HEK293T (cell line): ENCODE data around the gene ZNF483.

ENCODE experiments used
- CTCF ChIA-PET: fragments of 350-600 bp; formaldehyde crosslinking; extraction: SDS; loops from one replicate; lab custom pipeline; 2021; ENCODE audit warnings: antibody characterized with exemption, inconsistent platforms; lab: Yijun Ruan, JAX
- POLR2A ChIA-PET: fragments of 350-600 bp; formaldehyde crosslinking; extraction: SDS; loops from one replicate; lab custom pipeline; 2020; ENCODE audit warnings: antibody characterized with exemption, inconsistent platforms; lab: Yijun Ruan, JAX
- DNase-seq: peaks from one replicate; pipeline ENCODE4 v3.0.0; 2012; ENCODE audit warnings: mixed read lengths; ENCODE audit errors: extremely low spot score
- ARNT ChIP-seq: fragments of 450-650 bp; IDR thresholded peaks from 2 replicates; pipeline ENCODE4 v1.6.1; 2017; ENCODE audit warnings: mild to moderate bottlenecking
- BHLHE40 ChIP-seq: fragments of 450-650 bp; IDR thresholded peaks from 2 replicates; pipeline ENCODE4 v1.6.1; 2016; ENCODE audit warnings: mild to moderate bottlenecking, moderate library complexity, borderline replicate concordance
- CTBP1 ChIP-seq: fragments of 450-650 bp; IDR thresholded peaks from 2 replicates; pipeline ENCODE4 v1.6.1; 2016; ENCODE audit warnings: borderline replicate concordance
- ELF4 ChIP-seq: fragments of 450-650 bp; IDR thresholded peaks from 2 replicates; pipeline ENCODE4 v1.6.1; 2017; ENCODE audit warnings: antibody characterized with exemption
- FOXA1 ChIP-seq: fragments of 450-650 bp; IDR thresholded peaks from 2 replicates; pipeline ENCODE4 v1.6.1; 2016; ENCODE audit warnings: mild to moderate bottlenecking
- FOXK2 ChIP-seq: fragments of 450-650 bp; IDR thresholded peaks from 2 replicates; pipeline ENCODE4 v1.6.1; 2016; ENCODE audit warnings: mild to moderate bottlenecking
- FOXM1 ChIP-seq: fragments of 450-650 bp; IDR thresholded peaks from 2 replicates; pipeline ENCODE4 v1.6.1; 2017; ENCODE audit warnings: mild to moderate bottlenecking, borderline replicate concordance
- HDGF ChIP-seq: fragments of 450-650 bp; IDR thresholded peaks from 2 replicates; pipeline ENCODE4 v1.6.1; 2017; ENCODE audit warnings: antibody characterized with exemption, borderline replicate concordance
- L3MBTL2 ChIP-seq: fragments of 450-650 bp; conservative IDR thresholded peaks from 2 replicates; pipeline ENCODE4 v1.6.1; 2016; ENCODE audit warnings: mild to moderate bottlenecking
- LEF1 ChIP-seq: fragments of 450-650 bp; IDR thresholded peaks from 2 replicates; pipeline ENCODE4 v1.6.1; 2017; ENCODE audit warnings: mild to moderate bottlenecking, borderline replicate concordance
- NFRKB ChIP-seq: fragments of 450-650 bp; IDR thresholded peaks from 2 replicates; pipeline ENCODE4 v1.6.1; 2016; ENCODE audit warnings: mild to moderate bottlenecking, moderate library complexity
- SP1 ChIP-seq: fragments of 450-650 bp; IDR thresholded peaks from 2 replicates; pipeline ENCODE4 v1.6.1; 2017
- SUZ12 ChIP-seq: fragments of 450-650 bp; IDR thresholded peaks from 2 replicates; pipeline ENCODE4 v1.6.1; 2016; ENCODE audit warnings: mild to moderate bottlenecking
- TARDBP ChIP-seq: fragments of 450-650 bp; IDR thresholded peaks from 2 replicates; pipeline ENCODE4 v1.6.1; 2016
- ZNF384 ChIP-seq: fragments of 450-650 bp; IDR thresholded peaks from 2 replicates; pipeline ENCODE4 v1.6.1; 2016
- TF ChIP-seq, protein P1 (sequence below): fragments of 450-650 bp; IDR thresholded peaks from 2 replicates; pipeline ENCODE4 v1.6.1; 2016

ZNF483 gene

DNA sequence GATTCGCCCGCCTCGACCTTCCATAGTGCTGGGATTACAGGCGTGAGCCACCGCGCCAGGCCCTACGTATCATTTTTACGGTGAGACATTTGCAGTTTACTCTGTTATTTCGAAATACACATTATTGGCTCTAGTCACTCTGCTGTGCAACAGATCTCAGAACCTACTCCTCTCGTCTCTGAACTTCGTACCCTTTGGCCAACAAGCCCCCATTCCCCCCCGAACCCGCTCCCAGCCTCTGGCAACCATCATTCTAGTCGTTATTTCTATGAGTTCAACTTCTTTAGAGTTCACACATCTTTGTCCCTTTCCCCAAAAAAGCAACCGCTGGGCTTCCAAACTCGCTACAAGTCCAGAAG, 73.7 kb downstream of the ZNF483 start:
- DNase-seq: no peak
- TF ChIP-seq FOXM1 (no peak), SP1 (no peak), SUZ12 (no peak), CTBP1 (no peak), TARDBP (no peak), BHLHE40 (no peak), FOXA1 (no peak), ZNF384 (no peak), FOXK2 (no peak), LEF1 (no peak)
- TF ChIP-seq, protein P1, sequence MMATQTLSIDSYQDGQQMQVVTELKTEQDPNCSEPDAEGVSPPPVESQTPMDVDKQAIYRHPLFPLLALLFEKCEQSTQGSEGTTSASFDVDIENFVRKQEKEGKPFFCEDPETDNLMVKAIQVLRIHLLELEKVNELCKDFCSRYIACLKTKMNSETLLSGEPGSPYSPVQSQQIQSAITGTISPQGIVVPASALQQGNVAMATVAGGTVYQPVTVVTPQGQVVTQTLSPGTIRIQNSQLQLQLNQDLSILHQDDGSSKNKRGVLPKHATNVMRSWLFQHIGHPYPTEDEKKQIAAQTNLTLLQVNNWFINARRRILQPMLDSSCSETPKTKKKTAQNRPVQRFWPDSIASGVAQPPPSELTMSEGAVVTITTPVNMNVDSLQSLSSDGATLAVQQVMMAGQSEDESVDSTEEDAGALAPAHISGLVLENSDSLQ: no peak
- ChIA-PET CTCF (interaction anchor here (0.7 to 1.4 kb wide), 6 partner anchors 14 to 94 kb away, joined by 3 to 10 read pairs (median 5); partner anchors contain the start of gene DNAJC25), POLR2A (interaction anchor here (0.9 to 2.7 kb wide), 5 partner anchors 23 to 115 kb away, joined by 3 to 17 read pairs (median 3); partner anchors contain the start of genes DNAJC25 and ECPAS)

DNA sequence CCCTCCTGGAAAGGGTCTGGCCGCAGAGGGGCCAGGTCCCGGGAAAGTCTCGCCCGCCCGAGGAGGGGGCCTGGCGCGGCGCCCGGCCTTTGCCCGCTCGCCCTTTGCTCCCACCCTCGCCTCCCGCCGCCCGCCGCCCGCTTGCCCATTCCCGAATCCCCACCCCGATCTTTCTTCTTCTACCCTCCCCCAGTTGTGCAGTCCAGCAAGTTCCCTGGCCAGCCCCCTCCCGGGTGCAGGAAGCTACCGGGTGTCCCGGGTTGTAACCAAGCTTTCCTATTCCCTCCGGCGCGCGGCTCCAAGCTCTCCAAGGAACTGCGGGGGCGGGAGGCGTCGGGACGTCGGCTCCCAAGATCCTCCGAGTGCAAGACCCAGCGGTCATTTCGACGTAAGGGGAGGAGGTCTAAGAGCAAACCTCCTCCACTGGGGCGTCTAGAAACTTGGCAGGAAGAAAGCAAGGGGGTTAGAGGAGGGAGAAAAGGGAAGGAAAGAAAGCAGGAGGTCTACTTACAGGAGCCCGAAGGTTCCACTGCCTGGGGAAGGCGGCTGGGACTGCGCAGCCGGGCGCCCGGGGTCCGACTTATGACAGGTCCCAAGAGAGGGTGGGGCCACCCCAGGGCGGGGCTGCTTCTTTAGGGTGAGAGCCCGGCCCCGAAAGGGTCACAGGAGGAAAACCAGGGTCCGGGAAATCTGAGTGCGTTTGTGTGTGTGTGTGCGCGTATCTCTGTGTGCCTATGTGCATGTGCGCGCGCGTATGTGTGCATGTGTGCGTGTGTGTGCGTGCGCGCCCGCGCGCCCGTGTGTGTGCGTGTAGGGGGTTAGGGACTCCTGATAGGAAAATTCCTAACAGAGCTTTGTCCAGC, 74.3 kb downstream of the ZNF483 start, which contains the start of gene PTGR1:
TSS of gene PTGR1 (minus strand) at position 556 of the 863 bp plus-strand sequence. CDS start 2,225 bp downstream, outside the sequence.
- TF ChIP-seq NFRKB: no peak
- no peak for TF ChIP-seq L3MBTL2
- no peak for TF ChIP-seq BHLHE40
- TF ChIP-seq LEF1: no peak
- no peak for TF ChIP-seq FOXK2
- TF ChIP-seq TARDBP: no peak
- no peak for TF ChIP-seq HDGF
- TF ChIP-seq FOXA1: no peak
- ChIA-PET POLR2A (interaction anchor here (0.9 to 2.7 kb wide), 5 partner anchors 22 to 116 kb away, joined by 3 to 17 read pairs (median 3); partner anchors contain the start of genes DNAJC25 and ECPAS), CTCF (interaction anchor here (0.9 kb wide), 1 partner anchor 14 kb away, joined by 3 read pairs; no protein-coding TSS in a partner anchor)
- DNase-seq: no peak

DNA sequence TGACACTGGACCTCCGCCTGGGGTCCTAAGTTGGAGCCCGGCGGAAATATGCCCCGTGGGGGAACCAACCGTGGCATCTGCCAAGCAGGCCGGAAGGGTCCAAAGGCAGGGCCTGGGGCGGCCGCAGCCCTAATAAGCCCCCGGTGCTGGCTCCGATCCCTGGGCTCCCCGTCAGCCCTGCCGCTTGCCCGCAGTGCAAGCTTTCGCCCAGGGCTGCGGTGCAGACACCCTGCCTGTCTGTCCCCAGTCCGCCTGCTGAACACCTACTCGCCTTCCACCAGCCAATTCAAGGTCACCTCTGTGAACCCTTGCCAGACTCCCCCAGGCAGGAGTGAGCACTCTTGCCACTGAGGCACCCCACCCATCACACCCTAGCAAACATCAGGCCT, 75.0 kb downstream of the ZNF483 start:
- CTCF ChIA-PET: no interaction called here
- TF ChIP-seq SUZ12 (no peak), HDGF (no peak), ELF4 (no peak), FOXK2 (no peak), LEF1 (no peak), ARNT (no peak), ZNF384 (no peak), CTBP1 (no peak), BHLHE40 (no peak), SP1 (no peak), L3MBTL2 (no peak), TARDBP (no peak), FOXA1 (no peak), FOXM1 (no peak), NFRKB (no peak)
- TF ChIP-seq, protein P1: no peak
- POLR2A ChIA-PET: interaction anchor here (2.7 kb wide), 1 partner anchor 31 kb away, joined by 17 read pairs; the partner anchor contains the start of gene DNAJC25
- no peak for DNase-seq

DNA sequence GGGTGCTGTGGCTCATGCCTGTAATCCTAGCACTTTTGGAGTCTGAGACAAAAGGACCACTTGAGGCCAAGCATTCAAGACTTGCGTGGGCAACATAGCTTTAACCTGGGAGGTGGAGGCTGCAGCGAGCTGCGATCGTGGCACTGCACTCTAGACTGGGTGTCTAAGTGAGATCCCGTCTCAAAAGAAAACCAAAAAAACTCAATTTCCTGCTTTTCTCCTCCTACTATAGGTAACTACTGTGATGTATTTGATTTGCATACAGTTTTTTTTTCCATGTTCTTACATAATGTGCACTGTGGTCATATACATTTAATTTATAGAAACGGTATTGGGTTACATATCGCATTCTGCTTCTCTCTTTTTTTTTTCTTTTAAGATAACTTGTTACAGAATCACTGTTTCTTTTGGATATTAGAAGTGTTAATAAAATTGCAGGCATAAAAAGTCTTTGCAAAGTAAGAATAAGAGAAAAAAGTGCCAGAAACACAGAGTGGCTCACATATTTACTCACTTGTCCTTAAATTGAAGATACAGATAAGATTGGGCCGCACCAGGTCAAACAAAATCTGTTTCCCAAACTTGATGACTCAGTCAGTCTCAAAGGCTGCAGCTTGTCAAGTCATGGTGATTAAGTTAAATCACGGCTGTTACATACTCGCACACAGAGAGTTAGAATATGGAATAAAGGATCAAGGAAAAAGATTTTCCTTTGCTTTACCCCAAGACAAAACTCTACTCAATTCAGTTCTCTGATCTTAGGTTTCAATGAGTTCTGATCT, 76.4 kb downstream of the ZNF483 start:
- POLR2A ChIA-PET: no interaction called here
- DNase-seq: no peak
- CTCF ChIA-PET: no interaction called here
- TF ChIP-seq BHLHE40: no peak

DNA sequence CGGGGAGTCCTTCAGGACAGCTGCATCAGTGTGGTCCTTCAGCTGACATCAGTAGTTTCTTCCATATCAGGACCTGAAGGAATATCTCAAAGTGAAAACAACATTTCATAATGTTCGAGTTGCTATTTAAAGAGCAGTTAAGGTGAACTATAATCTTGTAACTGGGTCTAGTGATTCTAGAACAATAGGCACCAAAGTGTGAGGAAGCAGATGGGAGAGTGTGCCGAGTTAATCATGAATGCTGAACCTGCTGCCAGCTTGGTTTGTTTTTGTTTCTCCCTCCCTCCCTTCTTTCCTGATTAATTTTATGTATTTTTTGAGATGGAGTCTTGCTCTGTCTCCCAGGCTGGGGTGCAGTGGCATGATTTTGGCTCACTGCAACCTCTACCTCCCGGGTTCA, 78.1 kb downstream of the ZNF483 start:
- no peak for TF ChIP-seq FOXM1
- no peak for TF ChIP-seq ZNF384
- no peak for TF ChIP-seq LEF1
- TF ChIP-seq BHLHE40: no peak
- TF ChIP-seq L3MBTL2: no peak
- no peak for TF ChIP-seq NFRKB
- TF ChIP-seq SUZ12: no peak
- TF ChIP-seq ARNT: no peak
- TF ChIP-seq, protein P1: no peak
- ChIA-PET POLR2A (no interaction called here), CTCF (interaction anchor here (0.5 kb wide), 1 partner anchor 861 kb away, joined by 3 read pairs; no protein-coding TSS in a partner anchor)
- DNase-seq: no peak
